BLaER1 (cell line): ENCODE results near the gene GADD45B.
A peak's percentile ranks its signal among the peaks of the same experiment; 100 is the strongest.
"Not testable (repeated sequence)": the region's sequence is repeated elsewhere in the genome, so short reads cannot be mapped to it uniquely, and the experiment has no call there.

Experiments used
- H3K27ac ChIP-seq: shearing (Covaris generic); formaldehyde crosslinking; 2 replicates; pipeline ENCODE4 v1.8.1; 2022
- H3K27me3 ChIP-seq: shearing (Covaris generic); formaldehyde crosslinking; 2 replicates; pipeline ENCODE4 v1.8.1; 2022
- H3K36me3 ChIP-seq: shearing (Covaris generic); formaldehyde crosslinking; 2 replicates; pipeline ENCODE4 v1.8.1; 2022
- H3K4me1 ChIP-seq: shearing (Covaris generic); formaldehyde crosslinking; 2 replicates; pipeline ENCODE4 v1.8.1; 2022
- H3K4me2 ChIP-seq: shearing (Covaris generic); formaldehyde crosslinking; 2 replicates; pipeline ENCODE4 v1.8.1; 2022
- H3K4me3 ChIP-seq: shearing (Covaris generic); formaldehyde crosslinking; 2 replicates; pipeline ENCODE4 v1.8.1; 2022
- H3K9ac ChIP-seq: shearing (Covaris generic); formaldehyde crosslinking; 2 replicates; pipeline ENCODE4 v1.8.1; 2022
- H3K9me3 ChIP-seq: shearing (Covaris generic); formaldehyde crosslinking; 2 replicates; pipeline ENCODE4 v1.8.1; 2022
- H4K20me1 ChIP-seq: shearing (Covaris generic); formaldehyde crosslinking; 2 replicates; pipeline ENCODE4 v1.8.1; 2022
- Cebpa-rat ChIP-seq: shearing (Covaris generic); IDR thresholded peaks from 2 replicates; pipeline ENCODE4 v1.8.1; 2022

GADD45B gene

GRCh38 chr19:2487842-2488241 lies 11.9 kb downstream of the GADD45B start:
- no peaks in the 10 kb centered on the region for H3K36me3 ChIP-seq
- H3K9ac ChIP-seq, result no peak overlapping the region
- no peak overlapping the region for H3K4me3 ChIP-seq
- peaks cover 8% of the 10 kb centered on the region; the same call in 1 of the 2 replicates for H4K20me1 ChIP-seq
- H3K4me1 ChIP-seq, result peaks cover 81% of the 10 kb centered on the region
- no peak for TF ChIP-seq Cebpa-rat
- peaks cover 25% of the 10 kb centered on the region for H3K27me3 ChIP-seq
- H3K4me2 ChIP-seq, result peak overlapping the region; percentile 97
- H3K27ac ChIP-seq, result no peak overlapping the region
- H3K9me3 ChIP-seq, result peaks cover 21% of the 10 kb centered on the region

GRCh38 chr19:2488405-2488941 lies 12.5 kb downstream of the GADD45B start:
- Histone ChIP-seq H3K4me2 (peak overlapping the region; percentile 97), H4K20me1 (peaks cover 8% of the 10 kb centered on the region; the same call in 1 of the 2 replicates), H3K9me3 (peaks cover 15% of the 10 kb centered on the region), H3K4me1 (peaks cover 87% of the 10 kb centered on the region), H3K36me3 (no peaks in the 10 kb centered on the region), H3K27ac (0 out of 2 replicates have a peak overlapping the region, but pooled peaks have one; percentile 40), H3K9ac (no peak overlapping the region), H3K4me3 (peak overlapping the region; percentile 55; the same call in 1 of the 2 replicates), H3K27me3 (peaks cover 25% of the 10 kb centered on the region)
- no peak for TF ChIP-seq Cebpa-rat

GRCh38 chr19:2488942-2489731 lies 13.2 kb downstream of the GADD45B start:
- no peak for TF ChIP-seq Cebpa-rat
- Histone ChIP-seq H3K27ac (peak overlapping the region; percentile 40; the same call in 1 of the 2 replicates), H3K4me2 (peak overlapping the region; percentile 97), H3K9me3 (peaks cover 8% of the 10 kb centered on the region), H3K4me1 (peaks cover 94% of the 10 kb centered on the region), H3K36me3 (no peaks in the 10 kb centered on the region), H3K4me3 (peak overlapping the region; percentile 55), H3K27me3 (peaks cover 25% of the 10 kb centered on the region), H3K9ac (no peak overlapping the region), H4K20me1 (peaks cover 8% of the 10 kb centered on the region; the same call in 1 of the 2 replicates)

GRCh38 chr19:2490659-2491058 lies 14.7 kb downstream of the GADD45B start:
- Histone ChIP-seq H3K27ac (peak overlapping the region; percentile 58), H3K4me3 (no peak overlapping the region), H3K9me3 (no peaks in the 10 kb centered on the region), H3K4me2 (peak overlapping the region; percentile 97), H3K9ac (no peak overlapping the region), H3K36me3 (no peaks in the 10 kb centered on the region), H4K20me1 (peaks cover 8% of the 10 kb centered on the region; the same call in 1 of the 2 replicates), H3K27me3 (peaks cover 25% of the 10 kb centered on the region), H3K4me1 (peaks cover 98% of the 10 kb centered on the region)
- no peak for TF ChIP-seq Cebpa-rat

GRCh38 chr19:2491130-2491801 lies 15.3 kb downstream of the GADD45B start:
- peaks cover 98% of the 10 kb centered on the region for H3K4me1 ChIP-seq
- no peak for TF ChIP-seq Cebpa-rat
- H3K4me2 ChIP-seq, result peak overlapping the region; percentile 97
- H3K36me3 ChIP-seq, result no peaks in the 10 kb centered on the region
- H3K27me3 ChIP-seq, result peaks cover 25% of the 10 kb centered on the region
- H3K9me3 ChIP-seq, result no peaks in the 10 kb centered on the region
- peaks cover 8% of the 10 kb centered on the region; the same call in 1 of the 2 replicates for H4K20me1 ChIP-seq
- H3K4me3 ChIP-seq, result no peak overlapping the region
- no peak overlapping the region for H3K9ac ChIP-seq
- peak overlapping the region; percentile 58 for H3K27ac ChIP-seq

- H3K9me3 ChIP-seq, result no peaks in the 10 kb centered on the region
- peaks cover 8% of the 10 kb centered on the region; the same call in 1 of the 2 replicates for H4K20me1 ChIP-seq
- H3K27ac ChIP-seq, result no peak overlapping the region
- no peak for TF ChIP-seq Cebpa-rat
- H3K4me2 ChIP-seq, result peak overlapping the region; percentile 97
- H3K36me3 ChIP-seq, result no peaks in the 10 kb centered on the region
- no peak overlapping the region for H3K9ac ChIP-seq
- no peak overlapping the region for H3K4me3 ChIP-seq
- peaks cover 88% of the 10 kb centered on the region for H3K4me1 ChIP-seq
- H3K27me3 ChIP-seq, result peaks cover 25% of the 10 kb centered on the region
Observed at GRCh38 chr19:2492870-2493269, 16.9 kb downstream of the GADD45B start.

- not testable (repeated sequence) for H3K4me3 ChIP-seq, H3K27ac ChIP-seq
- peak overlapping the region; percentile 97 for H3K4me2 ChIP-seq
Observed at GRCh38 chr19:2493448-2493847, 17.5 kb downstream of the GADD45B start.

GRCh38 chr19:2494084-2494446 lies 18.1 kb downstream of the GADD45B start:
- Histone ChIP-seq H3K36me3 (no peaks in the 10 kb centered on the region), H4K20me1 (peaks cover 8% of the 10 kb centered on the region; the same call in 1 of the 2 replicates), H3K9me3 (no peaks in the 10 kb centered on the region), H3K4me2 (peak overlapping the region; percentile 97), H3K9ac (0 out of 2 replicates have a peak overlapping the region, but pooled peaks have one; percentile 59), H3K4me1 (peaks cover 85% of the 10 kb centered on the region), H3K4me3 (no peak overlapping the region), H3K27me3 (peaks cover 17% of the 10 kb centered on the region), H3K27ac (no peak overlapping the region)
- TF ChIP-seq Cebpa-rat, result no peak

More at GRCh38 chr19:2493448-2493847, 17.5 kb downstream of the GADD45B start:
- not testable (repeated sequence) for H4K20me1 ChIP-seq, H3K9me3 ChIP-seq, H3K36me3 ChIP-seq, H3K9ac ChIP-seq
- Histone ChIP-seq H3K27me3 (peaks cover 23% of the 10 kb centered on the region), H3K4me1 (peaks cover 85% of the 10 kb centered on the region)

GRCh38 chr19:2494447-2495129 lies 18.7 kb downstream of the GADD45B start:
- Histone ChIP-seq H3K4me2 (peak overlapping the region; percentile 97), H3K4me1 (peaks cover 85% of the 10 kb centered on the region), H3K27me3 (peaks cover 11% of the 10 kb centered on the region), H3K9ac (peak overlapping the region; percentile 59), H3K36me3 (no peaks in the 10 kb centered on the region), H3K4me3 (peak overlapping the region; percentile 67), H3K9me3 (no peaks in the 10 kb centered on the region), H3K27ac (peak overlapping the region; percentile 55), H4K20me1 (peaks cover 4% of the 10 kb centered on the region; the same call in 1 of the 2 replicates)
- TF ChIP-seq Cebpa-rat, result no peak
